HG02981 (cell line): Measurements from ENCODE around the gene ITPRIP.

Source experiments
- ATAC-seq: cut with Tn5 transposase; IDR thresholded peaks from one replicate; pipeline ENCODE4 v1.9.1; 2021; ENCODE audit warnings: mild to moderate bottlenecking, moderate library complexity; ENCODE audit not compliant: unreplicated experiment

The ITPRIP gene

DNA sequence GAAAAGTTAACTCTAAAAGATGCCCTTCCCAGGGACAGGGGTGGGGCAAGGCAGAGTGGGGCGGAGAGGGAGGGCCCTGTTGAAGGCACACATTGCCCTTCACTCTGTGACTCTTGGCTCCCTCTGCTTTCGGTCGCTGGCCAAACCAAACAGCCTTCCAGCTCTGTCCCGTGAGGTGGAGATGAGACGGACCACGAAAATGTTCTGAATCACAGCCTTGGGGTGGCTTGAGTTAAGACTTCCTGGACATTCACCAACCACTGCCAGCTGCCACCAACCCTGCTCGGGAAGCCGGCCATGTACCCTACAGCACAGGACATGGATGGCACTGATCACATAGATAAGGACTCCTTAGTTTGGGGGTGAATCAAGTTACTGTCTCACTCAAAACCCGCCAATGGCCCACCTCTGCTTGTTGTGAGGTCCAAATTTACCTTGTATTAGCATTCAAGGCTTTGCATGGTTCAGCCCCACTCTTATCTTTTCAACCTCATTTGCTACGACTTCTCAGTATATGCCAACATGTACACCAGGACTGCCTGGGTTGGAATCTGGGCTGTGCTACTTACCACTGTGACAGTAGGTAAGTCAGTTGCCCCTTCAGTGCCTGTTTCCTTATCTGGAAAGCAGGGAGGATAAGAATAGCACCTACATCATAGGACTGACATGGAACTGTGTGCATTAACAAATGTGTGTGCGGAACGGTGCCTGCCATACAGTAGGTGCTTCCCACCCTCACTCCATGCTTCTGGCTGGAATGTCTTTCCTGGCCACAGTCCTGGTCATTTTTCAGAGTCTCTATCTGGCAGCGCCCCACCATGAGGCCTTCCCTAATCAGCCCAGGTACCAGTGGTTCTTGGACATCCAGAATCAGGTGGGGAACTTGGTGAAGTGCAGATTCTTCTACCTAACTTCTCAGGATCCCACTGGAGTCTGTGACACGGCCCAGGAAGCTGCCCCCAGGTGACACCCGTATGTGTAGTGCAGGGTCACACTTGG lies 28.0 kb downstream of the ITPRIP start:
- ATAC-seq = no peak

DNA sequence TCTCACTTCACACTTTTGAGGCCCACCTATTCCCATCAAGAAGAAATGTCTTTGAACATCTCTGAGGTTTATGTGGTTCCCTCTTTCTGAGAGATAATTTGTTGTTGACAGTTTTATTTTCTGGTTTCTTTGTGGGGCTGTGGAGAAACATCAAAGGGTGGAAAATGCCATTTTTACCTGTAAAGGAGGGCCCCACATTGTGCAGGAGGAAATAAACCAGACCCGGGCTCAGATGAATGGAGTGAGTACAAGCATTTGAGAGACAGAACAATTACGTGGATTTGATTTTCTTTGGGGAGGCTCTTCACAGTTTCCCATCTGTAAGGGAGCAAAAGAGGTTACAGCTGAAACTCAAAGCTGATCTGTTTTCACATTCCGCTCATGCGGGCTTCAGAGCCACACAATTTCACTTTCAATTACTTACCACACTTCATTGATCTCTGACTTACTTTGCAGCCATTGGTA lies 29.8 kb downstream of the ITPRIP start:
- ATAC-seq = peak; percentile 62

DNA sequence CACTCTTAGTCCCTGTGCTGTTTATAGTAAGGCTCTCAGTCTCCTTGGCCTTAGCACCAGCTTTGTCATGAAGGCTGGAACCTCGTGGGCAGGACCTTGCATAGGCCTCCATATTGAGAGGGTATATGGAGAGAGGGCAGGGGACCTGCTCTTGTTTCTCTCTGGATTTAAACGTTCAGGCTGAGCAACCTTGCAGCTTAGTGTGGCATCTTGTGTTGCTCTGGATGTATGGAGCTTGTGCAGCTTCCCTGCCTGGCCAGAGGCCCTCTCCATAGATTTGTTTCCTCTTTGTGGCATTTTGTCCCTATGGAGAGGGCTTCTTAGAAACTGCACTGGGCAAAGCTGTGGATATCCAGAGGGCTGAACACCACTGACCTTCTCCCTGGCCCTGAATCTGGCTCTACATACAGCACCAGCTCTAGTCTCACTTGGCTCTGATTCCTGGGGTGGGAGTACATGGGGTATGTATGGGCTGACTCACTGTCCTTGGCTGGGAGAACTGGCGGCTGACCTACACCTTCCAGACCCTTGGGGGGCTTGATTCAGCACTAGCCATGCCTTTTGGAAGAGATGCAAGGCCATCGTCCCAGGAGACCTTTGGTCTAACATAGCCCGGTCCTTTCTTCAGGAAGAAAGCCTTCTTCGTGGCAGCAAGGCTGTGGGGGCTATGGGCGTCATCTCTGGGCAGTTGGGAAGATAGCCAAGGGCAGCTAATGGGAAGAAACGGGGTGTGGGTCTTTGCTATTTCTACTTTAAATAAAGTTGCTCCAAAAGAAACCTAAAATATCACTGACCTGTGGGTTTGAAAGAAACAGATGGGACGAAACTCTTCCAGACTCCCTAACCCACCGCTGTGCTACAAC lies 30.5 kb downstream of the ITPRIP start:
- no peak for ATAC-seq

DNA sequence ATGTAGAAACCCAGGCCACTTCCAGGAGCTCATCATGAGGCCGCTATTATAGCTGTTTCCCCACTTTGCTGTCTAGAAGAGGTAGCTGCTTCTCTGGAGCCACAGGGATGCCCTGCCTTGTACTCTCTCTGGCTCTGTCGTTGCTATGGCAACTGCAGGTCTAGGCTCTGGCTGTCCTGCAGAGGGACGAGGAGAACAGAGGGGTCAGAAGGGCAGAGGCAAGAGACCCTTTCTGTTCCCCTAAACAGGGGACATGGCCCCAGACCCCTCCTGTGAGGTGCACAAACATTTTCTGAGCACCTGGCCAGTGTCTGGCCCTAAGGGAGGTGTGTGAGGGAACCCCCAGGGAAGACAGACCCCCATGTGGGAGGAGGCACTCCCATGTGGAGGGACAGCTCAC lies 31.4 kb downstream of the ITPRIP start:
- no peak for ATAC-seq

DNA sequence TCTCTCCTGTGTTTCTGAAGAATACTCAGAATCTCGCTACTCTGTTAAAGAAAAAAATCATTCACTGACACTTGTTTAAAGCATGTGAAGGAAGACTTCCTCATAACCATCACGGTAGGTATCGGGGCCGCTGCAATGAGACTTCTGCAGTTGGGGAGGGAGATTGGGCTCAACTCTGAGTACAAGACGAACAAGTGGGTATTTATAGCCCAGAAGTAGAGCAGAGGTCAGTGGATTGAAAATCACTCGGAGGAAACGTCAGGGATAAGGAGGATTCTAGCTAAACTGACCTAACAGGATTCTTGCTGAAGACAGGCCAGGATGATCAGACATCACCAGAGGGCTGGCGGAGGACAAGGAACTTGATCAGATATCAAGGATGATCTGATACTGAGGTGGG lies 33.3 kb downstream of the ITPRIP start:
- no peak for ATAC-seq

DNA sequence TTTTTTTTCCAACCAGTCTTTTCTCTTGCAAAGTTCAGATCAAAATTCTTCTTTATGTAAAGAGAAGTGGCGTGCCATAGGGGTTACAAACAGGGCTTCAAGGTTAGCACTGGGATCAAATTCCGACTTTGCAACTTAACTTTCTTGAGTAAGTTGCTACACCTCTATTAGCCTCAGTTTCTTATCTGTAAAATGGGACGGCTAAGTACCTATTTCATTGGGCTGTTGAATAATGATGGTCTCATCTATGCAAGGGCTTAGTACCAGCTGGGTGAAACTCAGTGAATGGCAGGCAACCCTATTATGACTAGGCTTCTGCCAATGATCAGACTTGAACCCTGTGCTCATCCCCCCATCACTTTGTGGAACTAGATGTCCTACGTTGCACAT lies 33.9 kb downstream of the ITPRIP start:
- ATAC-seq = no peak

DNA sequence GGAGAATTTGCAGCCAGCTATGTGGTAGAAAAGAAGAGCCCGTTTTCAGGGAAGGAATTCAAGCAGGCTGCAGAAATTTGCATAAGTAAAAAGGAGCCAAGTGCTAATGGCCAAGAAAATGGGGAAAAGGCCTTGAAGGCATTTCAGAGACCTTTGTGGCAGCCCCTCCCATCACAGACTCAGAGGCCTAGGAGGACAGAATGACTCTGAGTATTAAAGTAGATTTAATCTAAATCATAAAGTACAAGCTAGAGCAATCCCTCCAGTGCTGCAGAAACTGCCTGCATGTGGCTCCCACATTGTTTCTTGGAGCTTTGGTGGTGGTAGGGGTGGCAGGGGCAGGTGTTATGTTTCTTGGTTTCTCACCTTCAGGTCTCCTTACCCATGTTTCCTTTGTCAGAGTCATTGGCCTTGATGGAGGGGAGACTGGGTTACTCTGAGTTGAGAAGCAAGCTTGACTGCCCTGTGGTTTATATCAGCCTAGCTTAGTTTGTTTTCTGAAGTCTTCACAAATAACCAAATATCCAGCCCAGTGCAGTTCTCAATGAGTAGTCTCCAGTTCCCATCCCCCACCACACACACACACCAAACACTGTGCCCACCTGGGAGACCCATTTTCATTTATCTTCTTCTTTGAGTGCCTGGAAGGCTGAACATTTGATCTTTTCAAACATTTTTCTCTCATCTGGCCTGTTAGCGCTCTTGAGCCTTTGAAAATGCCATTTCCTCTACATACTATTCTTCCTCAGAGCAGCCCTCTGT lies 34.5 kb downstream of the ITPRIP start:
- no peak for ATAC-seq

DNA sequence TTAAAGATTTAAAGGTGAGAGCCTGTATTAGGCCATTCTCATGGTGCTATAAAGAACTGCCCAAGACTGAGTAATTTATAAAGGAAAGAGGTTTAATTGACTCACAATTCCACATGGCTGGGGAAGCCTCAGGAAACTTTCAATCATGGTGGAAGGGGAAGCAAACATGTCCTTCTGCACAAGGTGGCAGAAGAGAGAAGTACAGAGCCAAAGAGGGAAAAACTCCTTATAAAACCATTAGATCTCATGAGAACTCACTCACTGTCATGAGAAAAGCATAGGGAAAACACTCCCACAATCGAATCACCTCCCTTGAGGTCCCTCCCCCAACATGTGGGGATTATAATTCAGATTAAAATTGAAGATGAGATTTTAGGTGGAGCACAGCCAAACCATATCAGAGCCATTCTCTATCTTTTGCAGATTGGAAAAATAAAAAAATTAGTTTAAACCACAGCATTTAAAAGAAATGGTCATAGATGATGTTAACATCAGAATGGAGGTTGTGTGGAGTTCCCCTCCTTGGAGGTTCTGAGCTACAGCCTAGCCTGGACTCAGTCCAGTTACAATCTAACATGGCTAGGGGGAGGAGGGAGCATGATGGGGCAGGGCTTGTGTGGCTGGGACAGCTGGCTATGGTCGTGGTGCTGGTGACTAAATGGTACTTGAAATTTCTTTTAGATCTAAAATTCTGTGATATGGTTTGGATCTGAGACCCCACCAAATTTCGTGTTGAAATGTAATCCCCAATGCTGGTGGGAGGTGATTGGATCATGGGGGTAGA lies 36.2 kb downstream of the ITPRIP start:
- ATAC-seq = no peak

DNA sequence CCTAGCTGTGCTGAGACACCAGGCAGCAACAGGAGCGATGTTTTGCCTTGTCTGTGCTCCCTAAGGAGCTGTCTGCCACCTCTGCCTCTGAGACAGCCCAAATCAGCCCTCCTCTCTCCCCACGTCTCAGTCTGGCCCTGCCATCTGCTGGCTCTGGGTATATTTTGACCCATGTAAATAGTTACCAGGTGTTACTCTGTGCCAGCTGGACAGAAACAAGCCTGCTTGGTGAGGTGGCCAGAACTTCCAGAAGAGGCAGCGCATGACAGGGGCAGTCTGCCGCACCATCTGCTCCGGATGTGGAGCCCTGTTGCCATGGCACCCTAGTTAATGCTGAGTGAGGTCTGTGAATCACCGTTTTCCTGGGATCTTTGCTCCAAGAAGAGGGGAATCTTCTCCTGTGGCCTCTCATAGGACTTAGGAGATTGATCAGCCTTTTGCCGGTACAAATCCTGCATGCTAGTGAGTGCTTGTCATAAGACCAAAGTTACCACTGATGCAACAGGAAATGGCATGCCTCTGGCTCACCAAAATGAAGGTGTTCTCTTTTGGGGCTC lies 37.5 kb downstream of the ITPRIP start:
- no peak for ATAC-seq

DNA sequence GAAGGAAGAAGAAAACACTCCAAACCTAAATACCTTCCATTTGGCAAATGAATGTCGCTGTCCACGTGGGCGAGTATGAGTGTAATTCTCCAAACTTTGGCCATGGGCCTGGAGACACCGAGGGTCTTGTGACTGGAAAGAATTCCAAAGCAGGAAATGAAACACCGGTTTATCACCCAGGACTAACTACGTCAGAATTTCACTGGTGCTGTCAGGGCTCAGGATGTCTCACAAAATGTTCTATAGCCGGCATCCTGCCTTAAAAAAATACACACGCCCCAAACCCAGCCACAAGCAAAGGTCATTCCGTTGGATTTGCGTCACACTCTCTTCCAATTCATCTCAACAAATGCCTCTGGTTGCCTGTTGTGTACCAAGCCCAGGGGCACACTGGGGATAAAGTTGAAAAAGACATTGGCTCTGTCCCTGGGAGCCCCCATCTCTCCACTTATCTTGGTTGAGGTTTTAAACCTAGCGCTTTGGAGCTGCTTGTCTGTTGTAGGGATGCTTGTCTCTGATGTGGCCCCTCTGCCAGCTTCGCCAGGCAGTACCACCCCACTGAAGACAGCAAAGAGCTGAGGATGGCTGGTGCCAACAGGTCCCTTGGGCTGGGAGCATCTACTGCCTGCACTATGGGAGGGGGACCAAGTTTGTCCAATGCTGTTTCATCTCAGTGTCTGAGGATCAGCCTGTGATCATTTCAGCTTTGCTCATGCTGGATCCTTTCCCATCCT lies 38.1 kb downstream of the ITPRIP start:
- no peak for ATAC-seq

DNA sequence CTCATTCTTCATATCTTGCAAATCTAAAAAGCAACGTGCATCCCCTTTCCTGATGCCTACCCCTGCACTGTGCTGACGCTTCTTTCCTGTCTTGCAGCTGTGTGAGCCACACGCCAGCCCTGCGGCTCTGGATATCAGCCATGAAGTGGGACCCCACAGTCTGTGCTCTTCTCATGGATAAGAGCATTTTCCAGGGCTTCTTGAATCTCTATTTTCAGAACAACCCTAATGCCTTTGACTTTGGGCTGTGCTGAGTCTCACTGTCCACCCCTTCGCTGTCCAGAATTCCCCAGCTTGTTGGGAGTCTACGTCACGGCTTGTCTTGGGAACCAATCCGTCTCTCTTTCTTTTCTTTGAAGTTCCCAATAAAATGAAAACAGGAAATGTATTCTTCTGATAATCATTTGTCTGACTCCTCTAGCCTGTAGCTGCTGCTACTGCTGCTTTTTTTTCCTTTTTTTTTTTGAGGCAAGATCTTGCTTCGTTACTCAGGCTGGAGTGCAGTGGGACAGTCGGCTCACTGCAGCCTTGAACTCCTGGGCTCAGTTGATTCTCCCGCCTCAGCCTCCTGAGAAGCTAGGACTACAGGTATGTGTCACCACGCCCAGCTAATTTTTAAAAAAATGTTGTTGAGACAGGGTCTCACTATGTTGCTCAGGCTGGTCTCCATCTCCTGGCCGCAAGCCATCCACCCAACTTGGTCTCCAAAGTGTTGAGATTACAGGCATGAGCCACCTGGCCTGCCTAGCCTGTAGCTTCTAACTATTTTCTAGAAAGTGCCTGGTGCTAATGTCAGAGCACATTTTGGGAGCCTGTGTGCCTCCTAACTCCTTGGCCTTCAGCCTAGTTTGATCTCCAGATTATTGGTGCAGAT lies 39.0 kb downstream of the ITPRIP start:
- no peak for ATAC-seq

DNA sequence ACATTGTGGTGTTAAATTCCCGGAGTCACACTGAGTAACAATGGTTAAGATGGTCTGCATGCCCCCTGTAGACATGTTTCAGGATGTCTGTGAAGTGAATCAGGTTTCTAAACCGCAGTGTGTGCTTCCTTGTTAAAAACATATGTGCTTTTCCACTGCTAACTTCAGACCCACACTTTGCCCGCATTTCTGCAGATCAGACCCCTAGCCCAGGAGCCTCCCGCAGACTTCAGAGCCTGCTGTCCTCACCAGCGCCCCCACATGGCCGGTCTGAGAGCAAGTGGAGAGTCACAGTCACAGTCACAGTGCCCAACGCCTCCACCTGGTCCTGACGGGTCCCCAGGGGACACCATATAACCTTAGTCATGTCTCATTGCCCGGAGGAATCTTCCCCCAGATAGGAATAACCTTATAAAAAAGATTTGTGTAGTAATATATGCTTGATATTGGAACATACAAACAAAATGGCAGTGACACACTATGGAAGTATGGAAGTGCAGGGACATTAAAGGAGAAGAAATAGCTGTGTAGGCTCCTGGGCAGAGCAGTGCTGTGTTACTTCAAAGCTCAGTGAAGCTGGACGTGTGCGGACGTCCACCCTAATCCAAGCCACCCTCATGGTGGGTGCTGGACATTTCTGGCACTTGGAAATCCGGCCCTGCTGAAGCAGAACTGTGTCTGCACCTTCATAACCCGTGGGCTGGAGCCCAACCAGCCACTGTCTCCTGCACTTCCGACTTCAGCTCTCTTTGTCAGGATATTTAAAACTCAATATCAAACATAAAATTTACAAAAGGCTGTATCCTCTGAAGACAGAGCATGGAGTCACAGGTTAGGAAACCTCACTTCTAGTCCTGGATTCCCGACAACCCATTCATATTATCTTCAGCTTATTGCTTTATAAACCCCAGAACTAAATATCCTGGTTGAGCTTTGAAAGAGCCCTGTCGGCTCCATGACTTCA lies 40.3 kb downstream of the ITPRIP start:
- no peak for ATAC-seq

DNA sequence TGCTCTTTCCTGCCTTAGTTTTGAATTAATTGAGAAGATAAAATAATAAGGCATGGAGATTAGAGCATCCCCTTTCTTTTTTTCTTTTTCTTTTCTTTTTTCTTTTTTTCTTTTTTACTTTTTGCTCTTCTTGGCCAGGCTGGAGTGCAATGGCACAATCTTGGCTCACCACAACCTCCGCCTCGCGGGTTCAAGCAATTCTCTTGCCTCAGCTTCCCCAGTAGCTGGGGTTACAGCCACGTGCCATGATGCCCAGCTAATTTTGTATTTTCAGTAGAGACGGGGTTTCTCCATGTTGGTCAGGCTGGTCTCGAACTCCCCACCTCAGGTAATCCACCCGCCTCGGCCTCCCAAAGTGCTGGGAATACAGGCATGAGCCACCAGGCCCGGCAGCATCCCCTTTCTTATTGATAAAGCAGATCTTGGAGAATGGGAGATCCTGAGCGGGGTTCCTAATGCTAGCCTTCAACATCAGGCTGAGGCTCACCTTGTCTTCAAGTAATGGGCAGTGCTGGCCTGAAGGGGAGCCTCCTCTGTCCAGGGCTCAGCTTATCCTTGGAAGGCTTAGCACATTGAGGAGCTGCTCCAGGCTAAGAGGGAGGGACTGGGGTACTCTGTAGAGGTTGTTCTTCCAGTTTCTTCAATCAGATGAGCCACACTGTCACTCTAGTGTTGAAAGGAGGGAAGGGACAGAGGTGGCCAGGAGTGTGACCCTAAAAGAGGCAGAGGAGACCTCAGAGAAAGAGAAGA lies 41.4 kb downstream of the ITPRIP start:
- ATAC-seq = no peak

DNA sequence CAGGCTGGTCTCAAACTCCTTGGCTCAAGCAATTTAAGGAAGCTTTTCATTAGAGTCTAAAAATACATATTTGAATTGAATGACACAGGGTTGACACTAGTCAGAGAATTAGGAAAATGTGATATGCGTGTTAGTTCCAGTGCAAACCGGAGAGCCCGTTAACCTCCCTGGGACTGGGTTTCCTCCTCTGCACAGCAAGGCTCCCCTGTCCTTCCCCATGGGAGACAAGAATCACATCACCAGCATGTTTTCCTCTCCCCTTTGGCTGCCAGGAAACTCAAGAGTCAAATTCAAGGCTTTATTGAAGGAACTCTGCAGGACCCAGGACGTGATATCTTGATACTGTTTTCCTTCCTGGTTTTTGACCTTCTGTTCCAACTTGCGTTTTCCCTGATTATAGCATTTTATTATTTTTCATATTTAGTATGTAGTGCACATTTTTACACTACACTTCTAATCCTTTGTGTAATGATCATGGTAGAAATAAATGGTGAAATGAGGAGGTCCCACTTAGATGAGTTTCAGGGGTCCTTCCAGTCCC lies 44.4 kb downstream of the ITPRIP start:
- ATAC-seq = no peak

DNA sequence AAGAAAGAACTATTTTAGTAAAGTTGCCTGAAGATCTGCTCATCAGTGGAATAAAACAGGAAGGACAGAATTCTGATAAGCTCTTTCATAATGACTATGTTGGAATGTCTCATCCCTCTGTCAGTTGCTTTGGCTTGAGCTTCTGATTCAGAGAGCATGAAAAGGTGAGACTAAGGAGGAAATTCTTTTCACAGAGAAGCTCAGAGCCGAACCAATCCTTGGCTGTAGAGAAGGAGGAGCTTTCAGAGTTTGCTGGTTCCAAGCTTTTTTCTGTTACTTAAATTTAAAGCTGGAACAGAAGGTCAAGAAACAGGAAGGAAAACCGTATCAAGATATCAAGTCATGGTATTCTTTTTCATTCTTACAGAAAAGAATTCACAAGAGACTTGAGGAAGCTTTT lies 45.3 kb downstream of the ITPRIP start:
- ATAC-seq = no peak

DNA sequence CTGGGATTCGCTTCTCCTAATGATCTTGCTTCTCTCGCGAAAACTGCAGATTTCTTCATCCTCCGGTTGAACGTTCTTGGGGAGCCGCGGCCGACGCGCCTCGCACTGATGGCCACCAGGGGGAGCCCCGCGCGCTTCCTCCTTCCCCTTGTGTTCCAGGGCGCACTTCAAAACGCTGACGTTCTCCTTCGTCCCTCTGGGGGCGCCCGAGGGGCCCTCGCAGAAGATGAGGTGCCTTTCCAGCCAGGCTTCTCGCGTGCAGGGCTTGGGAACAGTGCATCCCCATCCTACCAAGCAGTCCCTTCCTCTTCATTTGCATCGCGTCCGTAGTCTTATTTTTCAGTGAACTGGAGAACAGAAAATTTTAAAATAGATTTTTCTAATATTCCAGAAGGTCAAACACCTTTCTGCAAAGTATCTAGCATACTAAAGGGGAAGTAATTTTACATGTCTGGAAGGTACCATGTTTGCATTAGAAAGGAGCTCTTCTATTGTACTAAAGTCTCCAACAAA lies 46.8 kb downstream of the ITPRIP start:
- peak; percentile 99 for ATAC-seq
